GM19193 (cell line): ENCODE measurements around the gene GOLGA7B.

Experiments used
- POLR2A ChIP-seq: IDR thresholded peaks from 4 replicates; pipeline ENCODE4 v1.6.1; 2011; ENCODE audit not compliant: insufficient read depth, insufficient read length; ENCODE audit errors: extremely low read depth

The GOLGA7B gene

GRCh38 chr10:97874332-97874731, 24.7 kb downstream of the GOLGA7B start:
- TF ChIP-seq POLR2A, result no peak

GRCh38 chr10:97875391-97875790, 25.7 kb downstream of the GOLGA7B start:
- TF ChIP-seq POLR2A, result no peak

GRCh38 chr10:97876402-97876801, 26.8 kb downstream of the GOLGA7B start:
- no peak for TF ChIP-seq POLR2A

- no peak for TF ChIP-seq POLR2A
Measured at GRCh38 chr10:97879241-97879640, 29.6 kb downstream of the GOLGA7B start.

GRCh38 chr10:97880109-97880508, 30.5 kb downstream of the GOLGA7B start:
- no peak for TF ChIP-seq POLR2A

- TF ChIP-seq POLR2A, result no peak
Measured at GRCh38 chr10:97882142-97883091, 32.8 kb downstream of the GOLGA7B start.

- no peak for TF ChIP-seq POLR2A
Measured at GRCh38 chr10:97883092-97883485, 33.4 kb downstream of the GOLGA7B start.

- no peak for TF ChIP-seq POLR2A
Measured at GRCh38 chr10:97886286-97886685, 36.6 kb downstream of the GOLGA7B start.

GRCh38 chr10:97887399-97887798, 37.8 kb downstream of the GOLGA7B start:
- no peak for TF ChIP-seq POLR2A

- TF ChIP-seq POLR2A, result no peak
Measured at GRCh38 chr10:97888134-97888533, 38.5 kb downstream of the GOLGA7B start.

- no peak for TF ChIP-seq POLR2A
Measured at GRCh38 chr10:97888641-97889262, 39.1 kb downstream of the GOLGA7B start.

- no peak for TF ChIP-seq POLR2A
Measured at GRCh38 chr10:97889461-97890265, 40.0 kb downstream of the GOLGA7B start.

- TF ChIP-seq POLR2A, result no peak
Measured at GRCh38 chr10:97891497-97892167, 42.0 kb downstream of the GOLGA7B start.

- no peak for TF ChIP-seq POLR2A
Measured at GRCh38 chr10:97892506-97892905, 42.9 kb downstream of the GOLGA7B start.

GRCh38 chr10:97892939-97893338, 43.3 kb downstream of the GOLGA7B start:
- TF ChIP-seq POLR2A, result no peak
